Stimulated activated CD8-positive, alpha-beta memory T cell treated with anti-CD3 and anti-CD28 coated beads, Interleukin-2, amount 100 ng/mL, for 1 hour (primary cell): ENCODE measurements around the gene PTDSS2.
A peak's percentile ranks its signal among the peaks of the same experiment; 100 is the strongest.

ENCODE experiments used
- DNase-seq, 2 donors: peaks; one replicate each; pipeline ENCODE4 v3.0.0-alpha.2; 2020; ENCODE audit warnings: low read depth in 2 of 2

PTDSS2 gene

GRCh38 chr11:530960-531831 is 81.1 kb downstream of the PTDSS2 start:
- no peak for DNase-seq

GRCh38 chr11:531919-532526 is 81.9 kb downstream of the PTDSS2 start:
- no peak for DNase-seq

- no peak for DNase-seq
These were observed 82.5 kb downstream of the PTDSS2 start for GRCh38 chr11:532527-532985.

- DNase-seq: no peak
These were observed 83.0 kb downstream of the PTDSS2 start for GRCh38 chr11:532986-533585.

GRCh38 chr11:533586-534395 is 83.7 kb downstream of the PTDSS2 start:
- DNase-seq: no peak

GRCh38 chr11:534396-535209 is 84.5 kb downstream of the PTDSS2 start:
- no peak for DNase-seq

- no peak for DNase-seq
These were observed 85.1 kb downstream of the PTDSS2 start for GRCh38 chr11:535210-535518.

- peak; percentile 91 to 93 for DNase-seq
These were observed 85.7 kb downstream of the PTDSS2 start, which contains the start of gene HRAS for GRCh38 chr11:535519-536454. Gene HRAS, minus strand, starts transcription at chr11:535576.

- peak; percentile 86 for DNase-seq
These were observed 87.0 kb downstream of the PTDSS2 start, which contains the start of gene LRRC56 for GRCh38 chr11:536841-537621. Gene LRRC56, plus strand, starts transcription at chr11:537527. Its CDS starts 3,158 bp downstream, at chr11:540685.

GRCh38 chr11:537622-538430 is 87.7 kb downstream of the PTDSS2 start:
- DNase-seq: no peak

- no peak for DNase-seq
These were observed 88.5 kb downstream of the PTDSS2 start for GRCh38 chr11:538431-539051.

GRCh38 chr11:539971-540481 is 89.9 kb downstream of the PTDSS2 start:
- no peak for DNase-seq
